ENCODE measurements around the gene PDLIM5.
"Not testable (repeated sequence)": the region's sequence is repeated elsewhere in the genome, so short reads cannot be mapped to it uniquely, and the experiment has no call there.

PDLIM5 gene

DNA sequence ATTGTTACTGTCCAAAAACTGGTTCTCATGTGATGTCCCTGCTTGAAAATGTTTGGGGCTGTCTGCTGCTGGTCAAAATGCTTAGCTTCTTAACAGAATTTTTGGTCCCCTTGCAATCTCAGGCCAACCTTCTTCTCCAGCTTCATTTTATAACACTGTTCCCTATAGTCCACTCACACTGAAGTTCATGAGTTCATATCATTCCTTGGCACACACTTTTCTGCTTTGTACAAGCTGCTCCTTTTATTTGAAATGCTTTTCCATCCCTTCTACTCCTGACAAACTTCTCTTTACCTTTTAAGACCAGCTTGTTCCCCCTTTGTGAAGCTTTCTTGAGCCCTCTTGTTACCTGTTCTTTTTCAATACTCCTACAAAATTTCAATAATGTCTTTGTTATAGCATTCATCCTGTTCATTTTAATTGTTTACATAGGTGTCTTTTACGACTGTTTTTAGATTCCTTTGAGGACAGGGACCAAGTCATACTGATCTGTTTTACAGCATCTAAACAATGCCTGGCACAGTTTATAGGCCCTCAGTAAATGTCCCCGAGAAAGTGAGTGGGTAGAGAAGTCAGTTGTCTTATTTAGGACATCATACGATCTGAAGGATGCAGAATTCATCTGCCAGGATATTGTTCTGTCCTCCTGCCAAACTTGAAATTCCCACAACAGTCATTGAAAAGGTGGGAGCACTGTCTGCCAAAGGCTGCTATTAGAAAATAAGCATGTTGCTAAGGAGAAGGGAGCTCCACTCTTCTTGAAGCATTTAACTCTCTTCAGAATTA is 171.6 kb downstream of the PDLIM5 start:
- Histone ChIP-seq H3K9ac (ENCODE audit: low read length) (no peak overlapping the region), H3K4me3 (ENCODE audit: low read length) (no peak overlapping the region), H3K4me1 (ENCODE audit: control insufficient read depth, insufficient read depth, low read length) (peaks cover 3% of the 10 kb centered on the region), H3K27me3 (ENCODE audit: control insufficient read depth, insufficient read depth, low read length) (no peaks in the 10 kb centered on the region), H3K27ac (ENCODE audit: low read depth, low read length) (no peak overlapping the region), H3K36me3 (ENCODE audit: control insufficient read depth, insufficient read depth, low read length) (peaks cover 6% of the 10 kb centered on the region)

DNA sequence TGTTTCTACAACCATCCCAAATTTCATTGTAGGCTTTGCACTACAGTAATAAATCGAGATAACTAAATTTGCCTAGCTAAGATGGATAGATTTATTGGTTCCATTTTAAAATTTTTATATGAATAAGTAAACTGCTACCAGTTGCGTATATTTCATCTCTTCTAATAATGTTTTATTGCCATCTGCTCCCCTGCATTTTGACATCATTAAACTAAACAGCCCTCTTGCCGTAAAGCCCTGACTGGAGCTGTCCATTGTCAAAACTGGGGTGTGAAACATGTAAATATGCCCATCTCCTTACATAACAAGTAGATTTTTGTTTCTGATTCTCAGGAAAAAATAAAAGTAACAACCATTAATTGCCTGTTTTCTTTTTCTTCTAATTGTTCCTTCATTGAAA is 175.2 kb downstream of the PDLIM5 start:
- Histone ChIP-seq H3K36me3 (ENCODE audit: control insufficient read depth, insufficient read depth, low read length) (no peaks in the 10 kb centered on the region), H3K9ac (ENCODE audit: low read length) (no peak overlapping the region), H3K27ac (ENCODE audit: low read depth, low read length) (no peak overlapping the region), H3K27me3 (ENCODE audit: control insufficient read depth, insufficient read depth, low read length) (no peaks in the 10 kb centered on the region), H3K4me1 (ENCODE audit: control insufficient read depth, insufficient read depth, low read length) (peaks cover 8% of the 10 kb centered on the region), H3K4me3 (ENCODE audit: low read length) (no peak overlapping the region)

DNA sequence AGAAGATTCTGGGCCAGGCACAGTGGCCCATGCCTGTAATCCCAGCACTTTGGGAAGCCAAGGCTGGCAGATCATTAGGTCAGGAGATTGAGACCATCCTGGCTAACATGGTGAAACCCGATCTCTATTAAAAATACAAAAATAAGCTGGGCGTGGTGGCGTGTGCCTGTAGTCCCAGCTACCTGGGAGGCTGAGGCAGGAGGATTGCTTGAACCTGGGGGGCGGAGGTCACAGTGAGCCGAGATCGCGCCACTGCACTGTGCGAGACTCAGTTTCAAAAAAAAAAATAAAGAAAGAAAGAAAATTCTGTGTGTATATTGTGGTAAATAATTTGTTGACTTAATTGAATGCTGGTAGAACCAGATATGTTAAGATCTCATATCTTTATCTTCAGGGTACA is 177.3 kb downstream of the PDLIM5 start:
- not testable (repeated sequence) for H3K9ac ChIP-seq (ENCODE audit: low read length); H3K27me3 ChIP-seq (ENCODE audit: control insufficient read depth, insufficient read depth, low read length); H3K4me1 ChIP-seq (ENCODE audit: control insufficient read depth, insufficient read depth, low read length); H3K36me3 ChIP-seq (ENCODE audit: control insufficient read depth, insufficient read depth, low read length); H3K4me3 ChIP-seq (ENCODE audit: low read length); H3K27ac ChIP-seq (ENCODE audit: low read depth, low read length)

DNA sequence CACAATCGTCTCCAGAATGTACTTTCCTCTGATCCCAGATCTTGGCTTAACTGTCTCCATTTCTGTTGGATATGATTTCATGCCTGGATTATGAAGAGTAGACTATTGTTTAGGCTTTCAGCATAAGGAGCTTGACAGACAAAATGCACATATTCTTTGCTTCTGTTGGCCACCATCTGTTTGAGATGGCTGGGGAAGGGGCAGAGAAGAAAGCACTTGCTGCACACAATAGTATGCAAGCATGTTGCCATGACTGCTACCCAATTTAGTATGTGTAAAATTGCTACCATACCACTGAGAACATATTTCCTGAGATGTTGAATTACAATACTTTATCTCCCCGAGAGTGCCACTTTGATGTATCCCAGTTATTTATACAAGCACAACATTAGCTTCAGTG is 178.1 kb downstream of the PDLIM5 start:
- Histone ChIP-seq H3K4me3 (ENCODE audit: low read length) (no peak overlapping the region), H3K27ac (ENCODE audit: low read depth, low read length) (no peak overlapping the region), H3K4me1 (ENCODE audit: control insufficient read depth, insufficient read depth, low read length) (peaks cover 6% of the 10 kb centered on the region), H3K36me3 (ENCODE audit: control insufficient read depth, insufficient read depth, low read length) (no peaks in the 10 kb centered on the region), H3K9ac (ENCODE audit: low read length) (no peak overlapping the region), H3K27me3 (ENCODE audit: control insufficient read depth, insufficient read depth, low read length) (no peaks in the 10 kb centered on the region)

DNA sequence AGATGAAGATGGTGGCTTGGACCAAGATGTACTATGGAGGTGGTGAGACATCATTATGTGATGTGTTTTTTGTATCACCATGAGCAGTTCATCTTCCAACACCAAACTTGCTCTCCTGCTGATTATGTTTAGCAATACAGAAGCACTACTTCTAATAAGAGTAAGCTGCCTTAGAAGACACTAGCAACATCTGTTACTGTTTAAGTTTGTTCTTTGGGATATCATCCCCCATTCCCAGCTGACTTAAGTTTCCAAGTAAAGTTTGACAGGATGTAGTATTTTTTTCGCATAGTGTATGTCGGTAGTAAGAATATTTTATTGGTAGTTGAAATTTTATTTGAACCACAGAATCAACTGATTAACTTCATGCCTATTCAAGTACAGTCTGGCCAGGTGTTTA is 182.5 kb downstream of the PDLIM5 start:
- Histone ChIP-seq H3K27me3 (ENCODE audit: control insufficient read depth, insufficient read depth, low read length) (no peaks in the 10 kb centered on the region), H3K36me3 (ENCODE audit: control insufficient read depth, insufficient read depth, low read length) (no peaks in the 10 kb centered on the region), H3K4me3 (ENCODE audit: low read length) (no peak overlapping the region), H3K4me1 (ENCODE audit: control insufficient read depth, insufficient read depth, low read length) (peaks cover 6% of the 10 kb centered on the region), H3K27ac (ENCODE audit: low read depth, low read length) (no peak overlapping the region), H3K9ac (ENCODE audit: low read length) (no peak overlapping the region)

DNA sequence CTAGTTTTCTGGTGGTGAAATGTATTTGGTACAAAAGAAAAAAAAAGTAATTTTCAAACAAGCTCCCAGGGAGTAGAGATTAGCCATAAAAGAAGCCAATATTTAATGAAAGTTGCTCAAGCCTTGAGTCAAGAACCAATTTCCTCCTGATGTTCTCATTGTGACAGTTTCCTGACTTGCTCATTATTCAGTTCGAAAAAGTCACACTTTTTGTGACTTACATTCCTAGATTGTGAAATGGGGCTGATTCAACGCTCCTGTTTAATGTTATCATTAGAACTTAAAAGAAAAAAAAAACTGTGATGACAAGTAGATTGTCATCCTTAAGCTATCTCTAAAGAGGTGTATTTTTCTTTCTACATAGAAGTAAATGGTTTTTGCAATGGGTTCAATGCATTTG is 183.4 kb downstream of the PDLIM5 start:
- Histone ChIP-seq H3K27ac (ENCODE audit: low read depth, low read length) (no peak overlapping the region), H3K4me1 (ENCODE audit: control insufficient read depth, insufficient read depth, low read length) (no peaks in the 10 kb centered on the region), H3K4me3 (ENCODE audit: low read length) (no peak overlapping the region), H3K27me3 (ENCODE audit: control insufficient read depth, insufficient read depth, low read length) (no peaks in the 10 kb centered on the region), H3K9ac (ENCODE audit: low read length) (no peak overlapping the region), H3K36me3 (ENCODE audit: control insufficient read depth, insufficient read depth, low read length) (no peaks in the 10 kb centered on the region)

DNA sequence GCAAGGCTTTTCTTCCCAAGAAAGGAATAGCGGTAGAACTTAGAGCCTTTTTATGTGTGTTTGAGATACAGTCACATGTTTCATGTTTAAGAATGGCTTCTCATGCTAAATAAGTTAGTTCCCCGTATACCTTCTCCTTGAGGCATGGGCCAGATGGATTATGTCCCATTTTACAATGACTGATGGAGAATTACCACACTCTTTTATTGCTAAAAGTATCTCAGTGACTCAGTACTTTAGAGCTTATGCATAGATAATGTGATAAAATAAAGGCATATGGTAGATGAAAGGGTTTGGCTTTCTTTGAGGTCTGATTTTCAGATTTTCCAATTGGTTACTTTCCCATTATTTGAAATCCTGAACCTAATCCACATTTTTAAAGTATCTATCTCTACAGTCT is 184.3 kb downstream of the PDLIM5 start:
- no peak overlapping the region for H3K27ac ChIP-seq (ENCODE audit: low read depth, low read length)
- H3K36me3 ChIP-seq (ENCODE audit: control insufficient read depth, insufficient read depth, low read length), result no peaks in the 10 kb centered on the region
- H3K9ac ChIP-seq (ENCODE audit: low read length), result no peak overlapping the region
- H3K4me3 ChIP-seq (ENCODE audit: low read length), result no peak overlapping the region
- H3K27me3 ChIP-seq (ENCODE audit: control insufficient read depth, insufficient read depth, low read length), result no peaks in the 10 kb centered on the region
- H3K4me1 ChIP-seq (ENCODE audit: control insufficient read depth, insufficient read depth, low read length), result no peaks in the 10 kb centered on the region

DNA sequence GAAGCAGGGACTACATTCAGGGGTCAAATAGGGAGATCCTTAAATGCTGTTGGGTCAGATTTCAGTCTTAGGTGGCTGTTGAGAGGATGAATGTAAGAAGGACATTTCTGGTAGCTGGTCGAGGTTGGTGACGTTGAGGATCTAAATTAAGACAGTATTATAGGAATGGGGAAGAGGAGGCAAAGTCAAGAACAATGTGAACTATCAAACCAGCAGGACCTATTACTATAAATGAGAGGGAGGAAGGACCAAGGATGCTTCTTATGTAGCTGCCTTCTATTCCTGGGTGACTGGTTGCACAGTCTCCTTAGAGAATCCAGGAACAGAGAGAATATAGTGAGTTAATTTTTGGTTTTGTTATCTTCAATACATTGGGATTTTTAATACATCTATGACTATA is 187.6 kb downstream of the PDLIM5 start:
- H3K9ac ChIP-seq (ENCODE audit: low read length), result no peak overlapping the region
- no peaks in the 10 kb centered on the region for H3K27me3 ChIP-seq (ENCODE audit: control insufficient read depth, insufficient read depth, low read length)
- H3K27ac ChIP-seq (ENCODE audit: low read depth, low read length), result no peak overlapping the region
- H3K4me3 ChIP-seq (ENCODE audit: low read length), result no peak overlapping the region
- H3K36me3 ChIP-seq (ENCODE audit: control insufficient read depth, insufficient read depth, low read length), result no peaks in the 10 kb centered on the region
- H3K4me1 ChIP-seq (ENCODE audit: control insufficient read depth, insufficient read depth, low read length), result no peaks in the 10 kb centered on the region

DNA sequence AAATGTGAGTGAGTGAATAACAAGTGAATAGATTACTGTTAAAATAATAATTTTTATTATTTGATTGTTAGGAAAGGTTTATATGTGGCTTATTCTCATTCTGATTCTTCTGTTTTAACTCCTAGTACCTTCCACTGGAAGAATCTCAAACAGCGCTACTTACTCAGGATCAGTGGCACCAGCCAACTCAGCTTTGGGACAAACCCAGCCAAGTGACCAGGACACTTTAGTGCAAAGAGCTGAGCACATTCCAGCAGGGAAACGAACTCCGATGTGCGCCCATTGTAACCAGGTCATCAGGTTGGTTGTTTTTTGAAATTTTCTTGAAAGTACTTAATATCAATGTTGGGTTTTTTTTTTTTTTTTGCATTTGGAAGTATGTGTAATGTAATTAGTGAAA is 188.4 kb downstream of the PDLIM5 start:
- Histone ChIP-seq H3K27ac (ENCODE audit: low read depth, low read length) (no peak overlapping the region), H3K27me3 (ENCODE audit: control insufficient read depth, insufficient read depth, low read length) (no peaks in the 10 kb centered on the region), H3K9ac (ENCODE audit: low read length) (no peak overlapping the region), H3K36me3 (ENCODE audit: control insufficient read depth, insufficient read depth, low read length) (no peaks in the 10 kb centered on the region), H3K4me1 (ENCODE audit: control insufficient read depth, insufficient read depth, low read length) (no peaks in the 10 kb centered on the region), H3K4me3 (ENCODE audit: low read length) (no peak overlapping the region)

DNA sequence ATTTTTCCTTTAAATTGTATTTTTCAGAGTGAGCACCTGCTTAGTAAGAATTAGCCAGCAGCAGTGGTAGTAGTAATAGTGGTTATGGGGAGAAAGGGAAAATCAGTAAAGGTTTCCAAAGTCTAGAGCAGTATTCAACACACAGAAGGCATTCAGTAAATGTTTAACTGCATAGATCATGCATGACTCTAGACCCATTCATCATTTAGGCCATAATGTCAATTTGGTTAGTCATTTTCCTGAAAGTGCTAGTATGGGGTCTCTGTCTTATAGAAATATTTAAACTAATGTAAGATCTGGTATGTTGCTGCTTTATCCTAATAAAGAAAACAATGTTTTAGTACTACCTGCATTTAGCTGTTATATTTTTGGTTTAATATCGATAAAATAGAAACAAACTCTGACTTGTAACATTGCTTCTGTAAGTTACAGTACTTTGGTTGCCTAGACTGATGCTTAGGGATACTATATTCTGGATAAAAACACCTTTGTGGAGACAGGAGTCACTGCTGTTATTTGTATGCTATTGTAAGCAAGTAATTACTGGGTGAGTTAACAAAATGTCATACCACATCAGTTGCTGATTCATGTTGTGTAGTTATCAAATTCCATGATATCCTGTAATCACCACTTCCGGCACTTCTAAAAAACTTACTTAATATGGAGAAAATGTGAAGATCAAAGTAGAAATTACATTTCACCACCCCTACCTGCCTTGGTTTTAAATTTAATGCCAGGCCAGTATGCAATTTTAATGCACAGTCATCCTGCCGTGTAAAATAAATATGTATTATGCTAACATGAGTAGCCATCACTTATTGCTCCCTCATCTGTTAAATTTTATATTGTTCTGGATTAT is 190.2 kb downstream of the PDLIM5 start:
- Histone ChIP-seq H3K4me3 (ENCODE audit: low read length) (no peak overlapping the region), H3K27me3 (ENCODE audit: control insufficient read depth, insufficient read depth, low read length) (no peaks in the 10 kb centered on the region), H3K36me3 (ENCODE audit: control insufficient read depth, insufficient read depth, low read length) (no peaks in the 10 kb centered on the region), H3K27ac (ENCODE audit: low read depth, low read length) (no peak overlapping the region), H3K9ac (ENCODE audit: low read length) (no peak overlapping the region), H3K4me1 (ENCODE audit: control insufficient read depth, insufficient read depth, low read length) (no peaks in the 10 kb centered on the region)

DNA sequence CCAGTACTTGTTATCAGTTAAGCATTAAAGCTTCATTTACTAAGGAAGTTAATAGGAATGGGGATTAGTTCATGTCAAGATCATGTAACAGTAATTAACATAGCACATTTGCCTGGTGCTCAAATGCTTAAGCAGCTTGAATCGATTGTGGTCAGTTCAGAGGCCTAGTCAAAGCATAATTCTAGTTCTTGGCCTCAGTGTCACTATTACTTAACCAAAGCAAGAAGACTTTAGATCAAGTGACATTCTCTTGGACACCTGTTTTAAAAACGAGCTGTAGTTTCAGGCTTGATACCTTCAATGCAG is 190.8 kb downstream of the PDLIM5 start:
- Histone ChIP-seq H3K36me3 (ENCODE audit: control insufficient read depth, insufficient read depth, low read length) (no peaks in the 10 kb centered on the region), H3K4me3 (ENCODE audit: low read length) (no peak overlapping the region), H3K4me1 (ENCODE audit: control insufficient read depth, insufficient read depth, low read length) (no peaks in the 10 kb centered on the region), H3K27ac (ENCODE audit: low read depth, low read length) (no peak overlapping the region), H3K27me3 (ENCODE audit: control insufficient read depth, insufficient read depth, low read length) (no peaks in the 10 kb centered on the region), H3K9ac (ENCODE audit: low read length) (no peak overlapping the region)

DNA sequence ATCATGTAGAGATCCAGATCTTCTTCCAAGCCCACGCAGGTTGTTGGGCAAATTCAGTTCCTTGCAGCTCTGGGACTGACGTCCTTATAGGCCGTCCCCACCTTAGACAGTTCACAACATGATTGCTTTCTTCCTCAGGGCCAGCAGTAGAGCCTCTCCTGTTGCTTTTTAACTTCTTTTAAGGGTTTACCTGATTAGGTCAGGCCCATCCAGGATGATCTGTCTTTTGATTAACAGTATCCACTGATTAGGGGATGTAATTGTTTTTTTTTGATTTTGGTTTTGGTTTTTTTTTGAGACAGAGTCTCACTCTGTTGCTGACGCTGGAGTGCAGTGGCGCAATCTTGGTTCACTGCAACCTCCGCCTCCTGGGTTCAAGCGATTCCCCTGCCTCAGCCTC is 197.0 kb downstream of the PDLIM5 start:
- Histone ChIP-seq H3K27me3 (ENCODE audit: control insufficient read depth, insufficient read depth, low read length) (no peaks in the 10 kb centered on the region), H3K9ac (ENCODE audit: low read length) (no peak overlapping the region), H3K27ac (ENCODE audit: low read depth, low read length) (no peak overlapping the region), H3K36me3 (ENCODE audit: control insufficient read depth, insufficient read depth, low read length) (no peaks in the 10 kb centered on the region), H3K4me3 (ENCODE audit: low read length) (no peak overlapping the region), H3K4me1 (ENCODE audit: control insufficient read depth, insufficient read depth, low read length) (no peaks in the 10 kb centered on the region)
